HEK293 (cell line): ENCODE results near the gene ANKRD53.

Source experiments
- EGR2 ChIP-seq: fragments of 450-650 bp; formaldehyde crosslinking; IDR thresholded peaks from 2 replicates; pipeline ENCODE4 v1.5.1; 2016; ENCODE audit warnings: low read depth, missing biosample characterization, missing genetic modification characterization
- ELK4 ChIP-seq: IDR thresholded peaks from 2 replicates; pipeline ENCODE4 v1.6.1; 2011; ENCODE audit warnings: mild to moderate bottlenecking, low read depth, low read length, borderline replicate concordance
- FEZF1 ChIP-seq: fragments of 450-650 bp; formaldehyde crosslinking; IDR thresholded peaks from 2 replicates; pipeline ENCODE4 v1.5.1; 2016; ENCODE audit warnings: missing biosample characterization, missing genetic modification characterization
- GFI1B ChIP-seq: fragments of 450-650 bp; formaldehyde crosslinking; IDR thresholded peaks from 2 replicates; pipeline ENCODE4 v1.5.1; 2016; ENCODE audit warnings: missing biosample characterization, missing genetic modification characterization
- GLI4 ChIP-seq: fragments of 450-650 bp; formaldehyde crosslinking; IDR thresholded peaks from 2 replicates; pipeline ENCODE4 v1.5.1; 2016; ENCODE audit warnings: missing biosample characterization, missing genetic modification characterization
- HOXC10 ChIP-seq: sonication (generic); formaldehyde crosslinking; IDR thresholded peaks from 2 replicates; pipeline ENCODE4 v1.8.1; 2023; ENCODE audit warnings: mild to moderate bottlenecking, missing genetic modification reagents
- IKZF3 ChIP-seq: fragments of 450-650 bp; IDR thresholded peaks from 2 replicates; pipeline ENCODE4 v1.5.0; 2018; ENCODE audit warnings: missing biosample characterization, mild to moderate bottlenecking, missing genetic modification characterization, moderate library complexity
- KLF16 ChIP-seq: fragments of 450-650 bp; formaldehyde crosslinking; IDR thresholded peaks from 2 replicates; pipeline ENCODE4 v1.5.1; 2017; ENCODE audit warnings: missing biosample characterization, missing genetic modification characterization
- KLF7 ChIP-seq: fragments of 450-650 bp; formaldehyde crosslinking; IDR thresholded peaks from 2 replicates; pipeline ENCODE4 v1.5.1; 2016; ENCODE audit warnings: missing biosample characterization, missing genetic modification characterization, borderline replicate concordance
- OSR2 ChIP-seq: fragments of 450-650 bp; formaldehyde crosslinking; IDR thresholded peaks from 2 replicates; pipeline ENCODE4 v1.5.1; 2016; ENCODE audit warnings: missing biosample characterization, missing genetic modification characterization
- RBAK ChIP-seq: fragments of 450-650 bp; formaldehyde crosslinking; IDR thresholded peaks from 2 replicates; pipeline ENCODE4 v1.5.1; 2016; ENCODE audit warnings: missing biosample characterization, missing genetic modification characterization
- REPIN1 ChIP-seq: fragments of 450-650 bp; formaldehyde crosslinking; IDR thresholded peaks from 2 replicates; pipeline ENCODE4 v1.5.1; 2017; ENCODE audit warnings: missing biosample characterization, missing genetic modification characterization, low read depth
- TRIM28 ChIP-seq: IDR thresholded peaks from 2 replicates; pipeline ENCODE4 v1.6.1; 2011; ENCODE audit warnings: low read length, control low read depth, borderline replicate concordance
- YY2 ChIP-seq: fragments of 450-650 bp; formaldehyde crosslinking; IDR thresholded peaks from 2 replicates; pipeline ENCODE4 v1.5.1; 2016; ENCODE audit warnings: missing biosample characterization, missing genetic modification characterization
- ZBTB17 ChIP-seq: fragments of 450-650 bp; formaldehyde crosslinking; IDR thresholded peaks from 2 replicates; pipeline ENCODE4 v1.5.1; 2016; ENCODE audit warnings: missing biosample characterization, missing genetic modification characterization
- ZBTB8A ChIP-seq: fragments of 450-650 bp; formaldehyde crosslinking; IDR thresholded peaks from 2 replicates; pipeline ENCODE4 v1.5.1; 2016; ENCODE audit warnings: missing biosample characterization, missing genetic modification characterization
- ZFP3 ChIP-seq: fragments of 450-650 bp; formaldehyde crosslinking; IDR thresholded peaks from 2 replicates; pipeline ENCODE4 v1.5.1; 2016; ENCODE audit warnings: low read depth, missing biosample characterization, missing genetic modification characterization
- ZNF2 ChIP-seq: fragments of 450-650 bp; formaldehyde crosslinking; IDR thresholded peaks from 2 replicates; pipeline ENCODE4 v1.5.1; 2016; ENCODE audit warnings: missing biosample characterization, missing genetic modification characterization
- ZNF202 ChIP-seq: fragments of 450-650 bp; formaldehyde crosslinking; IDR thresholded peaks from 2 replicates; pipeline ENCODE4 v1.5.1; 2016; ENCODE audit warnings: missing biosample characterization, missing genetic modification characterization, borderline replicate concordance
- ZNF211 ChIP-seq: fragments of 450-650 bp; formaldehyde crosslinking; IDR thresholded peaks from 2 replicates; pipeline ENCODE4 v1.5.1; 2016; ENCODE audit warnings: low read depth, missing biosample characterization, missing genetic modification characterization
- ZNF223 ChIP-seq: fragments of 450-650 bp; formaldehyde crosslinking; IDR thresholded peaks from 2 replicates; pipeline ENCODE4 v1.5.1; 2016; ENCODE audit warnings: missing biosample characterization, missing genetic modification characterization
- ZNF280C ChIP-seq: fragments of 450-650 bp; formaldehyde crosslinking; IDR thresholded peaks from 2 replicates; pipeline ENCODE4 v1.5.1; 2016; ENCODE audit warnings: missing biosample characterization, missing genetic modification characterization
- ZNF302 ChIP-seq: fragments of 450-650 bp; formaldehyde crosslinking; IDR thresholded peaks from 2 replicates; pipeline ENCODE4 v1.5.1; 2016; ENCODE audit warnings: missing biosample characterization, missing genetic modification characterization, low read depth
- ZNF311 ChIP-seq: fragments of 450-650 bp; formaldehyde crosslinking; IDR thresholded peaks from 2 replicates; pipeline ENCODE4 v1.5.1; 2017; ENCODE audit warnings: missing biosample characterization, missing genetic modification characterization, borderline replicate concordance
- ZNF416 ChIP-seq: fragments of 450-650 bp; formaldehyde crosslinking; IDR thresholded peaks from 2 replicates; pipeline ENCODE4 v1.5.1; 2016; ENCODE audit warnings: missing biosample characterization, missing genetic modification characterization
- ZNF488 ChIP-seq: fragments of 450-650 bp; formaldehyde crosslinking; IDR thresholded peaks from 2 replicates; pipeline ENCODE4 v1.5.1; 2016; ENCODE audit warnings: missing biosample characterization, missing genetic modification characterization
- ZNF521 ChIP-seq: fragments of 450-650 bp; formaldehyde crosslinking; IDR thresholded peaks from 2 replicates; pipeline ENCODE4 v1.5.1; 2017; ENCODE audit warnings: missing biosample characterization, mild to moderate bottlenecking, missing genetic modification characterization
- ZNF544 ChIP-seq: fragments of 450-650 bp; formaldehyde crosslinking; IDR thresholded peaks from 2 replicates; pipeline ENCODE4 v1.5.0; 2017; ENCODE audit warnings: missing biosample characterization, missing genetic modification characterization
- ZNF558 ChIP-seq: fragments of 450-650 bp; formaldehyde crosslinking; IDR thresholded peaks from 2 replicates; pipeline ENCODE4 v1.5.1; 2016; ENCODE audit warnings: missing biosample characterization, missing genetic modification characterization
- ZNF596 ChIP-seq: fragments of 450-650 bp; IDR thresholded peaks from 2 replicates; pipeline ENCODE4 v1.5.0; 2018; ENCODE audit warnings: missing biosample characterization, mild to moderate bottlenecking, missing genetic modification characterization, moderate library complexity
- ZNF624 ChIP-seq: fragments of 450-650 bp; formaldehyde crosslinking; IDR thresholded peaks from 2 replicates; pipeline ENCODE4 v1.5.1; 2017; ENCODE audit warnings: missing biosample characterization, missing genetic modification characterization
- ZNF626 ChIP-seq: fragments of 450-650 bp; sonication (Bioruptor Pico); formaldehyde crosslinking; IDR thresholded peaks from 2 replicates; pipeline ENCODE4 v1.5.1; 2018; ENCODE audit warnings: missing biosample characterization, missing genetic modification characterization, inconsistent platforms
- ZNF660 ChIP-seq: fragments of 450-650 bp; IDR thresholded peaks from 2 replicates; pipeline ENCODE4 v1.5.1; 2018; ENCODE audit warnings: missing biosample characterization, mild to moderate bottlenecking, missing genetic modification characterization
- ZNF664 ChIP-seq: fragments of 450-650 bp; formaldehyde crosslinking; IDR thresholded peaks from 2 replicates; pipeline ENCODE4 v1.5.1; 2016; ENCODE audit warnings: missing biosample characterization, missing genetic modification characterization
- ZNF704 ChIP-seq: fragments of 450-650 bp; formaldehyde crosslinking; IDR thresholded peaks from 2 replicates; pipeline ENCODE4 v1.5.1; 2016; ENCODE audit warnings: missing biosample characterization, missing genetic modification characterization
- ZSCAN18 ChIP-seq: fragments of 450-650 bp; formaldehyde crosslinking; IDR thresholded peaks from 2 replicates; pipeline ENCODE4 v1.5.1; 2016; ENCODE audit warnings: missing biosample characterization, missing genetic modification characterization
- ZSCAN30 ChIP-seq: fragments of 450-650 bp; IDR thresholded peaks from 2 replicates; pipeline ENCODE4 v1.5.1; 2018; ENCODE audit warnings: missing biosample characterization, mild to moderate bottlenecking, missing genetic modification characterization, moderate library complexity

Gene ANKRD53

GRCh38 chr2:70994699-70995425, 16.4 kb downstream of the ANKRD53 start, which contains the start of gene TEX261 (continued):
- TF ChIP-seq ZNF626 (tag by site-specific recombination) (no peak), ELK4 (no peak), GLI4 (tag by site-specific recombination) (no peak), ZSCAN18 (tag by site-specific recombination) (no peak), ZNF704 (tag by site-specific recombination) (no peak), ZNF624 (tag by site-specific recombination) (no peak), RBAK (tag by site-specific recombination) (no peak), ZNF223 (tag by site-specific recombination) (peak; percentile 85; the same call in 1 of the 2 replicates), ZNF202 (no peak), ZNF664 (tag by site-specific recombination) (no peak), FEZF1 (no peak), ZSCAN30 (tag by site-specific recombination) (peak; percentile 66; the same call in 1 of the 2 replicates), HOXC10 (CRISPR knock-in tag) (no peak), ZNF521 (tag by site-specific recombination) (no peak), ZNF302 (no peak), IKZF3 (tag by site-specific recombination) (peak; percentile 43; the same call in 1 of the 2 replicates), EGR2 (tag by site-specific recombination) (no peak), ZNF211 (tag by site-specific recombination) (no peak), ZBTB8A (tag by site-specific recombination) (no peak), KLF16 (tag by site-specific recombination) (peak; percentile 21; the same call in 1 of the 2 replicates), ZNF488 (no peak), TRIM28 (no peak), ZNF660 (tag by site-specific recombination) (peak; percentile 89), ZNF311 (tag by site-specific recombination) (no peak), KLF7 (tag by site-specific recombination) (no peak), ZFP3 (tag by site-specific recombination) (no peak), ZNF596 (tag by site-specific recombination) (no peak), GFI1B (tag by site-specific recombination) (no peak), YY2 (tag by site-specific recombination) (no peak), ZNF280C (no peak), ZNF558 (tag by site-specific recombination) (no peak), ZNF544 (tag by site-specific recombination) (no peak), ZBTB17 (tag by site-specific recombination) (peak; percentile 89), ZNF2 (tag by site-specific recombination) (no peak), OSR2 (tag by site-specific recombination) (no peak), REPIN1 (no peak), ZNF416 (no peak)
